ENCODE results near the gene NCS1.

The NCS1 gene

GRCh38 chr9:130147910-130148309 is 24.3 kb upstream of the NCS1 start:
- Histone ChIP-seq H3K27me3 (no peaks in the 10 kb centered on the region), H3K36me3 (no peaks in the 10 kb centered on the region), H3K4me3 (no peak overlapping the region), H3K9me3 (no peaks in the 10 kb centered on the region), H3K4me1 (peaks cover 0 to 15% (median 12%) of the 10 kb centered on the region in 4 donors), H3K27ac (no peak overlapping the region)
- no peak for TF ChIP-seq CTCF (IDR thresholded peaks at IDR 0.05)
- intact Hi-C loops (cut with DNase I; ENCODE audit: low total_unique reads): no loop called here
- DNase-seq: no peak

DNA sequence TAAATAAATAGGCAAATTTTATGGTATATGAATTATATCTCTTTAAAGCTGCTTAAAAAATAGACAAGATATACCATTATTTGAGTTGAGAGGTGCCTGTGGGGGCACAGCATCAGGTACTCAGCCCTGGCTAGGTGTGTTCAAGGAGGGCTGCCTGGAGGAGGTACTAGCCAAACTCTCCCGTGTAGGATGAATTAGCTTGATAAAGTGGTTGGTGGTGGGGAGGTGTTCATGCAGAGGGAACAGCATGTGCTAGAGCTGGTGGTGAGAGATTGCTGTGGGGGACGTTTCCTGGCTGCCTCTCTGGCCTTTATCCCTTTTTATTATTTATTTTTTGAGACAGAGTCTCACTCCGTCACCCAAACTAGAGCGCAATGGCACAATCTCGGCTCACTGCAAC is 23.2 kb upstream of the NCS1 start:
- peaks cover 0 to 11% (median 9%) of the 10 kb centered on the region in 4 donors for H3K4me1 ChIP-seq
- H3K27me3 ChIP-seq: no peaks in the 10 kb centered on the region
- intact Hi-C loops (cut with DNase I; ENCODE audit: low total_unique reads): no loop called here
- no peaks in the 10 kb centered on the region for H3K36me3 ChIP-seq
- no peaks in the 10 kb centered on the region for H3K9me3 ChIP-seq
- no peak for DNase-seq
- no peak overlapping the region for H3K4me3 ChIP-seq
- TF ChIP-seq CTCF (IDR thresholded peaks at IDR 0.05): no peak
- H3K27ac ChIP-seq: no peak overlapping the region

GRCh38 chr9:130149654-130150286 is 22.4 kb upstream of the NCS1 start:
- Histone ChIP-seq H3K4me1 (peaks cover 0 to 4% (median 2%) of the 10 kb centered on the region in 4 donors), H3K36me3 (no peaks in the 10 kb centered on the region), H3K4me3 (no peak overlapping the region), H3K27me3 (no peaks in the 10 kb centered on the region), H3K27ac (no peak overlapping the region), H3K9me3 (no peaks in the 10 kb centered on the region)
- TF ChIP-seq CTCF (IDR thresholded peaks at IDR 0.05): no peak
- no peak for DNase-seq
- intact Hi-C loops (cut with DNase I; ENCODE audit: low total_unique reads): no loop called here

GRCh38 chr9:130150779-130151382 is 21.3 kb upstream of the NCS1 start:
- H3K4me1 ChIP-seq: no peaks in the 10 kb centered on the region
- no peak for TF ChIP-seq CTCF (IDR thresholded peaks at IDR 0.05)
- H3K27ac ChIP-seq: no peak overlapping the region
- DNase-seq: no peak
- no peaks in the 10 kb centered on the region for H3K36me3 ChIP-seq
- H3K9me3 ChIP-seq: no peaks in the 10 kb centered on the region
- intact Hi-C loops (cut with DNase I; ENCODE audit: low total_unique reads): no loop called here
- no peaks in the 10 kb centered on the region for H3K27me3 ChIP-seq
- H3K4me3 ChIP-seq: no peak overlapping the region

DNA sequence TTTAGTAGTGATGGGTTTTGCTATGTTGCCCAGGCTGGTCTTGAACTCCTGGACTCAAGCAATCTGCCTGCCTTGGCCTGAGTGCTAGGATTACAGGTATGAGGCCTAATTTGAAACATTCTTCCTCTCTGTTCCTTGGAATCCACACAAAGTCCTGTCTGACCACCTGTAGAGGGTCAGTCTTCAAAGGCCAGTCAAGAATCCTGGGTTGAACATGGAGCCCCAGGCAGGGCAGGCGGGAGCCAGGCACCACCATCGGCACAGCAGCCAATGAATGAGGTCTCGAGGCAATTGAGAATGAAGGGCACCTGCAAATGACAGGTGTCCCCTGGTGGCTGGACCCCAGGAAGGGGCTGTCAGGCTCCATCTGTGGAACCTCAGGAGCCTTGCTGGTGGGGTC is 17.4 kb upstream of the NCS1 start:
- TF ChIP-seq CTCF (IDR thresholded peaks at IDR 0.05): no peak
- Histone ChIP-seq H3K27ac (no peak overlapping the region), H3K27me3 (no peaks in the 10 kb centered on the region), H3K4me1 (peaks cover 0 to 9% (median 2%) of the 10 kb centered on the region in 4 donors), H3K4me3 (no peak overlapping the region), H3K36me3 (no peaks in the 10 kb centered on the region), H3K9me3 (no peaks in the 10 kb centered on the region)
- intact Hi-C loops (cut with DNase I; ENCODE audit: low total_unique reads): loop anchor here (5.0 kb wide), 1 partner anchor 77 kb away; no protein-coding TSS in a partner anchor
- no peak for DNase-seq

Measured in tibial artery (tissue), 4 donors.